B cell (primary cell): ENCODE measurements around the gene PITPNM3. TPM values are rescaled to one million over a fixed set of nuclear protein-coding genes. Genes with fewer than 3 reads are reported as not detected.

ENCODE experiments used
- ATAC-seq: fragments of 200-7000 bp; cut with Tn5 transposase; one replicate; pipeline ENCODE4 v1.10.0; 2021; ENCODE audit warnings: low read depth, mild to moderate bottlenecking, moderate number of reproducible peaks, moderate library complexity
- CTCF ChIA-PET: fragments of 350-600 bp; sonication (Branson Sonifier 250); formaldehyde crosslinking; loops from one replicate; lab custom pipeline; 2021; ENCODE audit warnings: antibody characterized with exemption, inconsistent platforms; lab: Charles Lee
- POLR2A ChIA-PET: fragments of 350-600 bp; sonication (Branson Sonifier 250); formaldehyde crosslinking; loops from one replicate; lab custom pipeline; 2021; ENCODE audit warnings: antibody characterized with exemption; lab: Charles Lee
- DNase-seq: peaks from one replicate; pipeline ENCODE4 v3.0.0; 2013
- H2AFZ ChIP-seq: 2 replicates; pipeline ENCODE4 v1.6.1; 2012; ENCODE audit warnings: mild to moderate bottlenecking, low read depth, low read length; ENCODE audit not compliant: insufficient read depth, poor library complexity, severe bottlenecking
- H3K27ac ChIP-seq, 2 donors: 1 replicate in 1 of 2; 2 replicates in 1 of 2; pipeline ENCODE4 v1.5.1; 2012 to 2013; ENCODE audit warnings: low read length in 2 of 2, mild to moderate bottlenecking in 2 of 2, moderate library complexity in 1 of 2
- H3K27me3 ChIP-seq, 4 experiments: fragments of 200-600 bp in 1 of 4; sonication (generic) in 1 of 4; replicated peaks in 1 of 4; 1 replicate in 2 of 4; 2 replicates in 2 of 4; pipeline versions ENCODE4 v1.6.1 to v1.7.0; 2013 to 2016; ENCODE audit warnings: low read length in 3 of 4, mild to moderate bottlenecking in 2 of 4, mixed read lengths in 1 of 4, moderate library complexity in 1 of 4; ENCODE audit not compliant: insufficient read depth in 4 of 4, control insufficient read depth in 3 of 4; ENCODE audit errors: control extremely low read depth in 1 of 4
- H3K36me3 ChIP-seq, 2 experiments: replicated peaks in 1 of 2; 1 replicate in 1 of 2; 2 replicates in 1 of 2; pipeline versions ENCODE4 v1.6.1 to v1.7.1; 2013; ENCODE audit warnings: low read length in 1 of 2; ENCODE audit not compliant: insufficient read depth in 2 of 2, control insufficient read depth in 1 of 2; ENCODE audit errors: control extremely low read depth in 1 of 2, extremely low read depth in 1 of 2
- H3K4me1 ChIP-seq, 2 donors: fragments of 200-600 bp in 1 of 2; sonication (generic) in 1 of 2; 1 replicate in 1 of 2; 2 replicates in 1 of 2; pipeline versions ENCODE4 v1.5.1 to v1.6.1; 2013 to 2017; ENCODE audit warnings: low read length in 2 of 2; ENCODE audit not compliant: control insufficient read depth in 2 of 2, insufficient read depth in 2 of 2
- H3K4me2 ChIP-seq: replicated peaks from 2 replicates; pipeline ENCODE3; 2012; ENCODE audit warnings: mild to moderate bottlenecking, low read depth, low read length; ENCODE audit not compliant: poor library complexity, severe bottlenecking
- H3K4me3 ChIP-seq, 5 experiments: fragments of 200-600 bp in 1 of 5; sonication (generic) in 1 of 5; 1 replicate in 3 of 5; 2 replicates in 2 of 5; pipeline versions ENCODE4 v1.5.1 to v1.7.0; 2011 to 2016; ENCODE audit warnings: low read length in 4 of 5, mild to moderate bottlenecking in 4 of 5, low read depth in 2 of 5, control low read depth in 1 of 5, moderate library complexity in 1 of 5; ENCODE audit not compliant: insufficient read depth in 1 of 5; ENCODE audit errors: control extremely low read depth in 1 of 5, extremely low read depth in 1 of 5
- H3K79me2 ChIP-seq: fragments of 200-600 bp; sonication (generic); one replicate; pipeline ENCODE4 v1.6.0; 2016; ENCODE audit warnings: low read length; ENCODE audit not compliant: control insufficient read depth, insufficient read depth
- H3K9ac ChIP-seq: fragments of 200-600 bp; sonication (generic); 2 replicates; pipeline ENCODE4 v1.6.1; 2017; ENCODE audit warnings: mild to moderate bottlenecking, low read length, moderate library complexity
- H3K9me3 ChIP-seq, 3 donors: one replicate each; pipeline versions ENCODE4 v1.6.1 to v1.7.1; 2013; ENCODE audit warnings: low read length in 2 of 3; ENCODE audit not compliant: control insufficient read depth in 2 of 3, insufficient read depth in 1 of 3; ENCODE audit errors: control extremely low read depth in 1 of 3
- H4K20me1 ChIP-seq: 2 replicates; pipeline ENCODE4 v1.6.0; 2012; ENCODE audit warnings: mild to moderate bottlenecking, low read length; ENCODE audit not compliant: insufficient read depth, control insufficient read depth, poor library complexity, severe bottlenecking
- H3K27ac Mint-ChIP-seq: one replicate; pipeline ENCODE4 v1.8.0; 2021; ENCODE audit warnings: mixed read lengths
- H3K27me3 Mint-ChIP-seq: one replicate; pipeline ENCODE4 v1.8.0; 2021; ENCODE audit warnings: mixed read lengths
- H3K4me1 Mint-ChIP-seq: one replicate; pipeline ENCODE4 v1.8.0; 2021; ENCODE audit warnings: mixed read lengths
- H3K4me3 Mint-ChIP-seq: one replicate; pipeline ENCODE4 v1.8.0; 2021; ENCODE audit warnings: mixed read lengths
- H3K9me3 Mint-ChIP-seq: one replicate; pipeline ENCODE4 v1.8.0; 2022; ENCODE audit warnings: mixed read lengths; ENCODE audit not compliant: insufficient read depth
- CTCF ChIP-seq: fragments of 200-600 bp; IDR thresholded peaks from one replicate; pipeline ENCODE4 v1.8.0; 2022; ENCODE audit warnings: antibody characterized with exemption, mild to moderate bottlenecking
- EZH2 ChIP-seq: IDR thresholded peaks from 2 replicates; pipeline ENCODE4 v1.6.1; 2012; ENCODE audit warnings: borderline replicate concordance, low read depth, mild to moderate bottlenecking, moderate library complexity, low read length; ENCODE audit not compliant: insufficient read depth, poor library complexity, severe bottlenecking
- WGBS: methylation state at CpG from one replicate; pipeline ENCODE4 v1.1.5; 2013; ENCODE audit warnings: missing lambda C conversion rate; ENCODE audit not compliant: insufficient coverage; 5-methylcytosine and 5-hydroxymethylcytosine counted together
- intact Hi-C: fragments of 100-400 bp; cut with micrococcal nuclease; formaldehyde crosslinking; loops from one replicate; pipeline ENCODE4 v1.10.0; 2022
- polyA plus RNA-seq: library from polyadenylated mRNA; depleted of rRNA; stranded (reverse); fragments of >200 nt; gene quantifications from 2 replicates; pipeline ENCODE4 v1.2.3, GENCODE V29; 2012
- total RNA-seq, 2 donors: library from RNA; stranded (reverse); fragments of 120-200 nt in 1 of 2; gene quantifications; 1 replicate in 1 of 2; 2 replicates in 1 of 2; pipeline versions ENCODE4 v1.2.3 to v1.2.4, GENCODE V29; 2013 to 2022

PITPNM3 gene
- total and polyA plus RNA-seq, 2 donors (not counting 1 experiment from before 2014, with no cell fraction given), result 0.31 to 0.49 TPM

- POLR2A ChIA-PET, result no interaction called here
- no peak overlapping the region for H3K4me3 ChIP-seq
- no peak for DNase-seq
- H3K4me1 ChIP-seq, result no peaks in the 10 kb centered on the region
- H3K36me3 ChIP-seq, result no peaks in the 10 kb centered on the region
- H3K4me2 ChIP-seq, result no peak overlapping the region
- Mint-ChIP-seq H3K9me3 (no peaks in the 10 kb centered on the region), H3K27ac (no peak overlapping the region), H3K4me3 (no peak overlapping the region), H3K4me1 (no peaks in the 10 kb centered on the region), H3K27me3 (peaks cover 20% of the 10 kb centered on the region)
- no peak overlapping the region for H3K27ac ChIP-seq
- H2AFZ ChIP-seq, result no peak overlapping the region
- no peaks in the 10 kb centered on the region for H4K20me1 ChIP-seq
- H3K27me3 ChIP-seq, result no peaks in the 10 kb centered on the region
- intact Hi-C loops, result no loop called here
- no peaks in the 10 kb centered on the region for H3K79me2 ChIP-seq
- ATAC-seq, result no peak
- H3K9ac ChIP-seq, result no peak overlapping the region
- TF ChIP-seq CTCF (no peak), EZH2 (no peak)
- CTCF ChIA-PET, result no interaction called here
- WGBS, result 83% methylated on average over 18 of the region's 19 CpGs
- H3K9me3 ChIP-seq, result peaks cover 0 to 3% (median 0%) of the 10 kb centered on the region in 3 donors
These were observed 91.0 kb downstream of the PITPNM3 start for GRCh38 chr17:6465206-6466003.

- no peaks in the 10 kb centered on the region for H3K79me2 ChIP-seq
- no peak overlapping the region for H3K27ac Mint-ChIP-seq
- POLR2A ChIA-PET, result no interaction called here
- peaks cover 0 to 3% (median 0%) of the 10 kb centered on the region in 3 donors for H3K9me3 ChIP-seq
- no peaks in the 10 kb centered on the region for H3K9me3 Mint-ChIP-seq
- CTCF ChIA-PET, result no interaction called here
- no peak overlapping the region for H3K4me3 Mint-ChIP-seq
- no peak overlapping the region for H3K27ac ChIP-seq
- H3K4me2 ChIP-seq, result no peak overlapping the region
- peaks cover 19% of the 10 kb centered on the region for H3K27me3 Mint-ChIP-seq
- H2AFZ ChIP-seq, result no peak overlapping the region
- H3K4me3 ChIP-seq, result no peak overlapping the region
- H4K20me1 ChIP-seq, result no peaks in the 10 kb centered on the region
- H3K4me1 Mint-ChIP-seq, result no peaks in the 10 kb centered on the region
- no peak for DNase-seq
- no peak for ATAC-seq
- TF ChIP-seq CTCF (no peak), EZH2 (no peak)
- intact Hi-C loops, result no loop called here
- H3K4me1 ChIP-seq, result no peaks in the 10 kb centered on the region
- H3K36me3 ChIP-seq, result no peaks in the 10 kb centered on the region
- 92% methylated on average over 10 of the region's 14 CpGs for WGBS
- H3K27me3 ChIP-seq, result no peaks in the 10 kb centered on the region
- H3K9ac ChIP-seq, result no peak overlapping the region
These were observed 91.8 kb downstream of the PITPNM3 start for GRCh38 chr17:6464446-6465041.
